B cell (primary cell): ENCODE results near the gene CANT1.

Experiments
- CTCF ChIP-seq: fragments of 200-600 bp; IDR thresholded peaks from one replicate; pipeline ENCODE4 v1.8.0; 2022; ENCODE audit warnings: antibody characterized with exemption, mild to moderate bottlenecking
- EZH2 ChIP-seq: IDR thresholded peaks from 2 replicates; pipeline ENCODE4 v1.6.1; 2012; ENCODE audit warnings: borderline replicate concordance, low read depth, mild to moderate bottlenecking, moderate library complexity, low read length; ENCODE audit not compliant: insufficient read depth, poor library complexity, severe bottlenecking

- TF ChIP-seq CTCF (no peak), EZH2 (no peak)
Observed at GRCh38 chr17:78946631-78947030, 62.9 kb downstream of the CANT1 start.
